Memory B cell (primary cell): ENCODE measurements around the gene BTBD18.

Source experiments
- ATAC-seq: fragments of 150-1000 bp; cut with Tn5 transposase; 2 replicates; pipeline ENCODE4 v1.10.0; 2021; ENCODE audit warnings: low read depth, mild to moderate bottlenecking, moderate library complexity
- DNase-seq, 2 donors: peaks; one replicate each; pipeline ENCODE4 v3.0.0; 2022; ENCODE audit warnings: low spot score in 2 of 2
- H3K27ac Mint-ChIP-seq: one replicate; pipeline ENCODE4 v1.8.0; 2022; ENCODE audit warnings: mild to moderate bottlenecking, moderate library complexity, mixed read lengths
- H3K27me3 Mint-ChIP-seq: one replicate; pipeline ENCODE4 v1.8.0; 2022; ENCODE audit warnings: mixed read lengths
- H3K36me3 Mint-ChIP-seq: one replicate; pipeline ENCODE4 v1.8.0; 2022; ENCODE audit warnings: mild to moderate bottlenecking, mixed read lengths
- H3K4me1 Mint-ChIP-seq: one replicate; pipeline ENCODE4 v1.8.0; 2022; ENCODE audit warnings: mixed read lengths
- H3K4me3 Mint-ChIP-seq: one replicate; pipeline ENCODE4 v1.8.0; 2022; ENCODE audit warnings: mild to moderate bottlenecking, moderate library complexity, mixed read lengths
- H3K9me3 Mint-ChIP-seq: one replicate; pipeline ENCODE4 v1.8.0; 2022; ENCODE audit warnings: mixed read lengths

The BTBD18 gene

DNA sequence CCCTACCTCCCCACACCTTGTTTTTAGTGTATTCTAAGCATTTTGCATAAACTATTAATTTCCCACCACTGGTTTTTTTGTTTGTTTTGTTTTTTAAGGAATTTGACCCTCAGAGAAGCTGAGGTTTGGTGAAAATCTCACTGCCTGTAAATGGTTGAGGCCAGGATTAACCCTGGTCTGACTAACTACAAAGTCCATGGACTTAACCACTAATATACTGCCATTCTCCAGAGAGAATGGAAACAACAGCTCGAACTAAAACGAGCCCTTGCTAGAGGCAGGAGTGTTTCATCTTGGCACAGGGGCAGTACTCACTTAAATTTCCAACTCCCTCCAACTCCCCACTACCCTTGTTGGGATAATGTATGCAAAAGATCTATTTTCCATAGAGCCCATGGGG is 12.9 kb upstream of the BTBD18 start:
- peaks cover 14% of the 10 kb centered on the region for H3K4me1 Mint-ChIP-seq
- peaks cover 3% of the 10 kb centered on the region for H3K36me3 Mint-ChIP-seq
- H3K27ac Mint-ChIP-seq: no peak overlapping the region
- H3K9me3 Mint-ChIP-seq: no peaks in the 10 kb centered on the region
- no peak overlapping the region for H3K4me3 Mint-ChIP-seq
- no peak for ATAC-seq
- no peaks in the 10 kb centered on the region for H3K27me3 Mint-ChIP-seq
- DNase-seq: no peak

DNA sequence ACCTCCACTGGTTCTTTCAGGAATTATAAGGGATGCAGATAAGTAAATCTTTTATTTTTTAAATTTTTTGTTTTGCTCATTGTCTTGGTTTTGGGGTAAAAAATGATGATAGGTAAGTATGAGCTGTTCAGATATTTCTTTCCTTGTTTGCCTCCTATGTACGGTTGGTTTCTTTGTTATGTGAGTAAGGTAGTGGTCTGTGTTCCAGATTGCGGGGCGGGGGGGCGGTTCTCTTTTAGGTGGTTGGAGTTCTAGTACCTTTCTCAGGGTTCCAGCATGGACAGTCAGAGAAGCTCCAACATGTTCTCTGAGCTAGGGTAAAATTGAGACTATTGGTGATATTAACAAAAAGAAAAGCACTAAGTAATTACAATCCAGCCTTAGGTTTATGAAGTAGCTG is 12.4 kb upstream of the BTBD18 start:
- ATAC-seq: no peak
- Mint-ChIP-seq H3K9me3 (no peaks in the 10 kb centered on the region), H3K36me3 (no peaks in the 10 kb centered on the region), H3K27me3 (no peaks in the 10 kb centered on the region), H3K27ac (peak overlapping the region; percentile 8), H3K4me3 (no peak overlapping the region), H3K4me1 (peaks cover 14% of the 10 kb centered on the region)
- DNase-seq: no peak

DNA sequence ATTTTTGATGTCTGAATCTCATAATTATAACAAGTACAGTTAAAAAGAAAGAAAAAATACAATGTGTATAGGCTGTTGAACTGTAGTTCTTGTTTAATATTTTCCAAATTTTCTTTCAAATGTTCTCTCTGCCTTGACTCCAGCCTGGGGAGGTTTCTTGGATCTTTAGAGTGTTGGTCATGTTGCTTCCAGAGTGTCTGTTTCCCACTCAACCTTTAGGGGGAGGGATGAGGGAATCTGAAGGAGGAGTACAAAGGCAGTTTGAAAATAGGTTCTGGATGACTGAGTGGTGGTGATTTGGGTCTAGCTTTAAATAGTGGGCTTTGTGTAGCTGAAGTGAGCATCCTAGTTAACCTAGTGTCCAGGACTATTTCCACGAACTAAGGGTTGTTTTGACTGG is 11.9 kb upstream of the BTBD18 start:
- no peak for ATAC-seq
- no peaks in the 10 kb centered on the region for H3K36me3 Mint-ChIP-seq
- peaks cover 14% of the 10 kb centered on the region for H3K4me1 Mint-ChIP-seq
- H3K4me3 Mint-ChIP-seq: peak overlapping the region; percentile 28
- no peaks in the 10 kb centered on the region for H3K9me3 Mint-ChIP-seq
- no peak for DNase-seq
- H3K27ac Mint-ChIP-seq: no peak overlapping the region
- no peaks in the 10 kb centered on the region for H3K27me3 Mint-ChIP-seq

DNA sequence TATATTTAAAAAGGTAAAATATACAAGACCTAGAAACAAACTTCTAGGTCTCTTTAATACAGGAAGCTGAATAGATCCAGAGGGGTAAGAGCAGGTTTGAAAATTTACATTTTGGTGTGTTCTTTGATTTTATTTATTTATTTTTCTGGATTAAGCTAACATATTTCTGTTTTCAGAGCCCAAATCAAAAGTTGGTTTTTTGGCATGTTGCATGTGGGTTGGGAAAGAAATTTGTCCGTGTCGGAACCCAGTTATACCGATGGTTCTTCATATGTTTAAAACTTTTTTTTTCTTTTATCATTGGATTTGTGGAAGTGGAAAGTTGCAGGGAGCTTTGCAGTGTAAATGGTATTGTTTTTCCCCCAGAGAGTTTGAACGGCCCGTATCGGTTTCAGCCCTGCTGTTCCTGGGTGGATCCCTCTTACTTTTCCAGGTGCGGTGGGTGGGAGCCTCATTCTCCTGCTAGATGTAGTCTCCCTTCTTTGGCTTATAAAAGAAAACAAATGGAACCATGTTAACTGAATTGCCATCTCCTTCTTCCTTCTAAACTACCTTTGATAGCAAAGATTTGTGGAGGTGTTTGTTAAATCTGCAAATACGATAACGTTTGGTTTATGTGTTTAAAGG is 10.7 kb upstream of the BTBD18 start:
- peak overlapping the region; percentile 58 for H3K27ac Mint-ChIP-seq
- H3K27me3 Mint-ChIP-seq: no peaks in the 10 kb centered on the region
- H3K9me3 Mint-ChIP-seq: no peaks in the 10 kb centered on the region
- ATAC-seq: no peak
- no peak for DNase-seq
- H3K4me1 Mint-ChIP-seq: peaks cover 14% of the 10 kb centered on the region
- peak overlapping the region; percentile 86 for H3K4me3 Mint-ChIP-seq
- H3K36me3 Mint-ChIP-seq: no peaks in the 10 kb centered on the region

DNA sequence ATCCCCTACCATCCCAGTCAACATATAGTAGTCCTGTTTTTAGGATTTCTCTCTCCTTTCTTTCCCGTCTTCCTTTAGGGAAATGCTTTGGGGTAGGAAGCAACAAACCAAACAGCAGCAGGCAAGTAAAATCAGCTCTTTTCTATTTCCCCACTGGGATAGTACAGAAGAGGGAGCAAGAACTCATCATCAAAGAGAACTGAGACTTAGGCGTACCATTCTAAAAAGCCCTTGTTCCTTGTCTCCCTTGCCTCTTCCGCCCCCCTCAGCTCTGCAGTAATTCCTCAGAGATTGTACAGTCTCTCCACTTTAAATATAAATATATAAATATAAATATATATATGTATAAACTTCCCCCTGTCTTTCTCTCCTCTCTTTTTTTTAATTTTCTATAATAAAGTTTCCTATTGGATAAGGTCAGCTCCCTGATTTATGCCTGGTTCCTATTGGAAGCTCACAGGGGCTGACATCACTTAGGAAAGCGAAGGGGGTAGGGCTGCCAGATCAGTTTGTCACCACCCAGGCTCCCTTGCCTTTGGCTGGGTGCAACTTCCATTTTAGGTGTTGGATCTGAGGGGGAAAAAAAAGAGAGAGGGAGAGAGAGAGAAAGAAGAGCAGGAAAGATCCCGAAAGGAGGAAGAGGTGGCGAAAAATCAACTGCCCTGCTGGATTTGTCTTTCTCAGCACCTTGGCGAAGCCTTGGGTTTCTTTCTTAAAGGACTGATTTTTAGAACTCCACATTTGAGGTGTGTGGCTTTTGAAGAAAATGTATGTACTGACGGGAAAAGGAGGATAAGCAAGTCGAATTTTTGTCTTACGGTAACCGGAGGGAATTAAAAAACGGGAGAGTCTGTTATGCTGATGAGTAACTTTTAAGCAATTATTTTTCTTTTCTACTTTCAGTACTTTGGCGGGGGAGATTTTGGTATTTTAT is 9.9 kb upstream of the BTBD18 start, which contains the start of gene CTNND1:
Gene CTNND1, plus strand, starts transcription at position 502 of the 934 bp plus-strand sequence. CDS start 29,677 bp downstream, outside the sequence.
- DNase-seq (no peak), ATAC-seq (peak; percentile 64)
- H3K4me3 Mint-ChIP-seq: peak within 1 kb of the TSS; percentile 86
- no peaks in the 10 kb centered on the region for H3K27me3 Mint-ChIP-seq
- H3K9me3 Mint-ChIP-seq: no peaks in the 10 kb centered on the region
- H3K36me3 Mint-ChIP-seq: no peaks in the 10 kb centered on the region
- H3K27ac Mint-ChIP-seq: peak within 1 kb of the TSS; percentile 58
- H3K4me1 Mint-ChIP-seq: peaks cover 14% of the 10 kb centered on the region

DNA sequence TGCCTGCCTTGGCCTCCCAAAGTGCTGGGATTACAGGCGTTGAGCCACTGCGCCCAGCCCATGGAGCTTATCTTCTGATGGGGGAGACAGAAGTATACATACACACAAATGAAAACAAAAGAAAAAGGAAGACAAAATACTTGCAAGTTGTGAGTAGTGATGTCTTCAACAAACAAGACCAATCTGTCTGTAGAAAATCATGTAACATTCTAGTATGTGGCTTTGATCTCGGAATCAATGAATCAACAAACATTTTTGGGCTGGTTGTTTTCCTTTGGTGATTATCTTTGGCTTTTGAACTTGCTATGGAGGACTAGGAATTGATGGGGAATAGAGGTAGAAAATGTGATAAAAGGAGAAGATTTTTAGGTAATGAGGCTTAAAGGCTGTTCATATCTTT is 6.6 kb upstream of the BTBD18 start:
- H3K4me1 Mint-ChIP-seq: peaks cover 9% of the 10 kb centered on the region
- H3K4me3 Mint-ChIP-seq: no peak overlapping the region
- H3K27me3 Mint-ChIP-seq: no peaks in the 10 kb centered on the region
- no peaks in the 10 kb centered on the region for H3K36me3 Mint-ChIP-seq
- ATAC-seq (no peak), DNase-seq (no peak)
- H3K27ac Mint-ChIP-seq: no peak overlapping the region
- no peaks in the 10 kb centered on the region for H3K9me3 Mint-ChIP-seq

DNA sequence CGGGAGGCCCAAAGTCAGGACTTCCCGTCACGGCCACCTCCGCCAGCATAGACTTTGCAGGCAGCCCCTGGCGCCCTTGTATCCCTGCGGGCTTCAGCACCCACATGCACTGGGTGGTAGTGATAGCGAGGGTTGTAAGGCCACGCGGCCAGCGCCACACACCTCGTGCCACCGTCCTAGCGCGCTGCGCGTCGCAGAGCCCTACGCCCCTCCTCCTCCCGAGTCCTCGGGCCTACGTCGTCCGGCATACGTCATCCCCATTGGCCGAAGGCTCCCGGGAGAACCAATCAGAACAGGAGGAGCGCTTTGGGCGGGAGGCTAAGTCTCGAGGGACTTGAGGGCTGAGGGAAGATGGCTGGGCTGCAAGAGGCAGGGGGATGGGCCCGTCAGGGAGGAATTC is 1.3 kb upstream of the BTBD18 start:
- H3K4me3 Mint-ChIP-seq: no peak overlapping the region
- no peaks in the 10 kb centered on the region for H3K9me3 Mint-ChIP-seq
- peaks cover 6% of the 10 kb centered on the region for H3K4me1 Mint-ChIP-seq
- no peaks in the 10 kb centered on the region for H3K27me3 Mint-ChIP-seq
- no peaks in the 10 kb centered on the region for H3K36me3 Mint-ChIP-seq
- DNase-seq (no peak), ATAC-seq (no peak)
- H3K27ac Mint-ChIP-seq: no peak overlapping the region

DNA sequence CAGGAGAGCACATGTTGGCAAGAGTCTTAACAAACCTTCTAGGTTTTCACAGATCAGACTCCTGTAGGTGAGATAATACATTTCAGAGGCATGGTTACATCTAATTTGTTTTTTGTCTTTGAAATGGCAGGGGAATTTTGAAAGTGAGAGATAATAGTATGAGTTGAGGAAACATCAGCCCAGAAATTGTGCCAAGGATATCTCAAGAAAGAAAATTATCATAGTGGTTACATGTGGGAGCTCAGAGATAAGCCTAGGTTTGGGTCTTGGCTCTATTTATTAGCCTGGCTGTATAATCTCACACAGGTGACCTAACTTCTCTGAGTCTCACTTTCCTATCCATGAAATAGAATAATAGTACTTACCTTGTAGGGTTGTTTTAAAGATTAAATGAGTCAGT is 443 bp downstream of the BTBD18 start:
- Mint-ChIP-seq H3K36me3 (peaks cover 3% of the 10 kb centered on the region), H3K27ac (peak overlapping the region; percentile 22), H3K4me3 (no peak overlapping the region), H3K27me3 (no peaks in the 10 kb centered on the region), H3K4me1 (peaks cover 5% of the 10 kb centered on the region), H3K9me3 (no peaks in the 10 kb centered on the region)
- DNase-seq (no peak), ATAC-seq (no peak)

DNA sequence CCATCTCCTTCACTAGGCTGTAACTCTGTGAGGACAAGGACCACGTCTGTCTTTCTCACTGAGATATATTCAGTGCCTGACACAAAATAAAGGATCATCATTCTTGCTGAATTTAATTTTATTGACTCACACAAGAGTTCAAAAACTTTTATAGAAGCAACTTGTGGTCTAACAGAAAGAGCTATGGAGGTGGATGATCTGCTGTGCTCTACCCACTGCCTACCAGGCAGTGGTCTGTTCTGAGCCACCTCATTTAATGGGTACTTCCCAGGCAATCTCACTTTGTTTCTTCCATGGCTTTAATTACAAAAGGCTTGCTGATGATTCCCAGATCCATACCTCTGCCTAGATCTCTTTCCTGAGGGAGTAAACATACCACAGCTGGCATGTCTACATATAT is 4.7 kb downstream of the BTBD18 start:
- H3K4me1 Mint-ChIP-seq: peaks cover 15% of the 10 kb centered on the region
- peak overlapping the region; percentile 24 for H3K27ac Mint-ChIP-seq
- no peak overlapping the region for H3K4me3 Mint-ChIP-seq
- no peaks in the 10 kb centered on the region for H3K27me3 Mint-ChIP-seq
- peaks cover 18% of the 10 kb centered on the region for H3K36me3 Mint-ChIP-seq
- ATAC-seq (no peak), DNase-seq (no peak)
- no peaks in the 10 kb centered on the region for H3K9me3 Mint-ChIP-seq

DNA sequence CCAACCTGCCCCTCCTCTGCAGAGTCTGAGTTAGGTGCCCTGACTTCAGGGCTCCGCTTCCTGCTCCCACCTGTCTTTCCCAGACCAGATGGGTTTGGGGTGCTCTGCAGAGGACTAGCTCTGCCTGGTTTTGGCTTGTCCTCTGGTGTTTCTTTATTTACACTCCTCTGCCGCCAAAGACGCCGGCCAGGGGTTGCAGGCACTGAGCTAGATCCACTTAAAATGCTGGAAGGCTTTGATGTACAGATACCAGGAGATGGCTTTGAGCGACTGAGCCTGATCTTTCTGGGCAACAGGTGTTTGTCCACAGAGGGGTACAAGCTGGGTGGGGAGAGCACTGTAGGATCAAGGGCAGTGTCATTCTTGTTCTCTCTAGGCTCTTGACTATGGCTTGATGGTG is 6.4 kb downstream of the BTBD18 start:
- no peak overlapping the region for H3K4me3 Mint-ChIP-seq
- peaks cover 19% of the 10 kb centered on the region for H3K4me1 Mint-ChIP-seq
- no peak for ATAC-seq
- H3K27ac Mint-ChIP-seq: peak overlapping the region; percentile 26
- DNase-seq: no peak
- peaks cover 18% of the 10 kb centered on the region for H3K36me3 Mint-ChIP-seq
- H3K9me3 Mint-ChIP-seq: no peaks in the 10 kb centered on the region
- no peaks in the 10 kb centered on the region for H3K27me3 Mint-ChIP-seq

DNA sequence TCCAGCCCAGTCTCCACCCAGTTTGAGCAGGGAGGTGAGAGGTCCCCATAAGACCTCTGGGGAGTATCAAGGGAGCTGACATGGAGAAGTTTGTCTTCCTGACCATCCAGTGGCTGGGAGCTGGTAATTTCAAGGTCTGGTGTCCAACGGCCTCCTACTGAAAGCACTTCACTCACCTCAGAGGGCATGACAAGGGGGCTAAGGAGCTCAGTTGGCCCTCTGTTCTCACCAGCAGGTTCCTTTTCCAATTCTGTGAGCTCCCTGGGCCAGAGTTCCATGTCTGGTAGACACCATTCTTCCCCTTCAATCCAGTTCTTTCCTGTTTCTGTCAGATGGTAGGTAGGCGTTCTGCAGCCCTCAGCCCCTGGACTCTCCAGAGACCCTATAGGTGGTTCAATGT is 7.3 kb downstream of the BTBD18 start:
- Mint-ChIP-seq H3K9me3 (no peaks in the 10 kb centered on the region), H3K36me3 (peaks cover 18% of the 10 kb centered on the region), H3K27me3 (no peaks in the 10 kb centered on the region), H3K27ac (no peak overlapping the region), H3K4me1 (peaks cover 19% of the 10 kb centered on the region), H3K4me3 (no peak overlapping the region)
- no peak for ATAC-seq
- DNase-seq: no peak

DNA sequence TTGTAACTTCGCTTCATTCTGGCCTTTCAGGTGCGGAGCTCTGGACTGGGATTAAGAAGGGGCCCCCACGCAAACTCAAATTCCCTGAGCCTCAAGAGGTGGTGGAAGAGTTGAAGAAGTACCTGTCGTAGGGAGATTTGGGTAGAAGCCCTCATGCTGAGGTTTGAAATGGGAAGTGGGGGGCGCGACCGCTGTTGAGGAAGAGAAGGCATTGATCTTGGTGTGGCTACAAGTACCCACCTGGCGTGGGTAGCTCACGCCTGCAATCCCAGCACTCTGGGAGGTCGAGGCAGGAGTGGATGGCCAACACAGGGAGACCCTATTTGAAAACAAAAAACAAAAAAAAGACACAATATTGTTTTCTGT is 9.5 kb downstream of the BTBD18 start:
- Mint-ChIP-seq H3K4me1 (peaks cover 19% of the 10 kb centered on the region), H3K4me3 (peak overlapping the region; percentile 98), H3K9me3 (no peaks in the 10 kb centered on the region), H3K27ac (peak overlapping the region; percentile 99), H3K27me3 (no peaks in the 10 kb centered on the region), H3K36me3 (peaks cover 24% of the 10 kb centered on the region)
- ATAC-seq: no peak
- no peak for DNase-seq

DNA sequence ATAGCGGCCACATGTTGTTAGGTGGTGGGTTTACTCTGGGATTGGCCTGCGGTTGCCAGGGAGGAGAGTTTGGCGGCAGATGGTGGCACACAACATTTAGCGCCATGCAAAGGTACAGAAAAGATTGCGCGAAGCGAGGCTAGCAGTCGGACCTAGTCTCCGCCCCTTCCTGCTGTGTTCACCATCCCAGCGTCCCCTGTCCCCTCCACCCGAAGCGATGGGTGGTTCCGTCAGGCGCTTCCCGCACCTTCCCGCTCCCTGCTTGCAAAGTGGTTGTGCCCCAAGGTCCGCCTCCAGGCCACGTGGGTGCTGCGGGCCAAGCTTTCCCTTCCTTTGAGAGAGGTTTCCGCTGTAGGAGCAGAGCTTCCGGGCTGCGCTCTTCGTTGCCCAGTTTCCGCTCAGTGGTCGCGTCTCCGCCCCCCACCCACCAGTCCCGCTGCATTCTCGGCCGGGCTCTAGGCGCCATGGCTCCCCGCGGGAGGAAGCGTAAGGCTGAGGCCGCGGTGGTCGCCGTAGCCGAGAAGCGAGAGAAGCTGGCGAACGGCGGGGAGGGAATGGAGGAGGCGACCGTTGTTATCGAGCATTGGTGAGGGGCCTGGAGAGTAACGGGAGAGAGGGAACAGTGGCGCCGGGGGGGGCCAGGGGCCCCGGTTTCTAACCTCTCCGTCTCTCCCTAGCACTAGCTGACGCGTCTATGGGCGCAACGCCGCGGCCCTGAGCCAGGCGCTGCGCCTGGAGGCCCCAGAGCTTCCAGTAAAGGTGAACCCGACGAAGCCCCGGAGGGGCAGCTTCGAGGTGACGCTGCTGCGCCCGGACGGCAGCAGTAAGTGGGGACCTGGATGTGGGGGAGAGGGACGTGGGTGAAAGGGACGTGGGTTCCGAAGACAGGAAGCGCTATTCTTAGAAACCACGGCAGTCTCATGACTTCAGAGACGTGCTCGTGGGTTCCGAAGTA is 10.2 kb downstream of the BTBD18 start, which contains the start of gene SELENOH:
Gene SELENOH, plus strand, starts transcription at position 360 of the 955 bp plus-strand sequence. Its CDS starts 105 bp downstream, at position 465.
- H3K9me3 Mint-ChIP-seq: no peaks in the 10 kb centered on the region
- ATAC-seq (peak; percentile 82), DNase-seq (peak; percentile 81 to 92)
- peaks cover 19% of the 10 kb centered on the region for H3K4me1 Mint-ChIP-seq
- no peaks in the 10 kb centered on the region for H3K27me3 Mint-ChIP-seq
- H3K4me3 Mint-ChIP-seq: peak within 1 kb of the TSS; percentile 98
- H3K27ac Mint-ChIP-seq: peak within 1 kb of the TSS; percentile 99
- H3K36me3 Mint-ChIP-seq: peaks cover 23% of the 10 kb centered on the region
